NOMO-1 treated with DMSO at 0.1 percent for 48 hours (cell line): ENCODE data around the gene LUZP2.

Experiments used
- DNase-seq: peaks from one replicate; lab custom pipeline; 2025; ENCODE audit not compliant: unreplicated experiment; lab: John Stamatoyannopoulos, UW

The LUZP2 gene

GRCh38 chr11:24560324-24560723, 63.5 kb downstream of the LUZP2 start:
- no peak for DNase-seq

- DNase-seq: no peak
These were observed 70.5 kb downstream of the LUZP2 start for GRCh38 chr11:24567380-24567779.

- no peak for DNase-seq
These were observed 75.5 kb downstream of the LUZP2 start for GRCh38 chr11:24572376-24572775.

GRCh38 chr11:24574461-24574860, 77.6 kb downstream of the LUZP2 start:
- no peak for DNase-seq

- DNase-seq: no peak
These were observed 78.5 kb downstream of the LUZP2 start for GRCh38 chr11:24575392-24575791.

- no peak for DNase-seq
These were observed 88.3 kb downstream of the LUZP2 start for GRCh38 chr11:24585192-24585591.

GRCh38 chr11:24587635-24588034, 90.8 kb downstream of the LUZP2 start:
- no peak for DNase-seq

- no peak for DNase-seq
These were observed 91.2 kb downstream of the LUZP2 start for GRCh38 chr11:24588081-24588480.

- DNase-seq: no peak
These were observed 92.2 kb downstream of the LUZP2 start for GRCh38 chr11:24589064-24589463.

- DNase-seq: no peak
These were observed 94.4 kb downstream of the LUZP2 start for GRCh38 chr11:24591283-24591682.

- no peak for DNase-seq
These were observed 95.5 kb downstream of the LUZP2 start for GRCh38 chr11:24592360-24592759.

GRCh38 chr11:24593332-24593731, 96.5 kb downstream of the LUZP2 start:
- DNase-seq: no peak

- DNase-seq: no peak
These were observed 97.5 kb downstream of the LUZP2 start for GRCh38 chr11:24594401-24594800.

- DNase-seq: no peak
These were observed 101.8 kb downstream of the LUZP2 start for GRCh38 chr11:24598641-24599040.

GRCh38 chr11:24609192-24610119, 112.6 kb downstream of the LUZP2 start:
- no peak for DNase-seq

- no peak for DNase-seq
These were observed 118.8 kb downstream of the LUZP2 start for GRCh38 chr11:24615451-24616160.

GRCh38 chr11:24617856-24618255, 121.0 kb downstream of the LUZP2 start:
- DNase-seq: no peak

- DNase-seq: no peak
These were observed 123.0 kb downstream of the LUZP2 start for GRCh38 chr11:24619900-24620299.

GRCh38 chr11:24622262-24622661, 125.4 kb downstream of the LUZP2 start:
- DNase-seq: no peak

GRCh38 chr11:24623121-24623520, 126.3 kb downstream of the LUZP2 start:
- no peak for DNase-seq

- no peak for DNase-seq
These were observed 127.6 kb downstream of the LUZP2 start for GRCh38 chr11:24624432-24624831.

- DNase-seq: no peak
These were observed 129.1 kb downstream of the LUZP2 start for GRCh38 chr11:24625975-24626374.
